SK-N-SH (cell line): Measurements from ENCODE around the gene ASCC3. TPM values are rescaled to one million over a fixed set of nuclear protein-coding genes. Genes with fewer than 3 reads are reported as not detected.

Source experiments
- CTCF ChIA-PET: fragments of 300-600, 350-600 bp; formaldehyde crosslinking; extraction: SDS; loops from one replicate; lab custom pipeline; 2021; lab: Yijun Ruan, JAX
- POLR2A ChIA-PET: fragments of 350-600 bp; sonication (Branson Sonifier 250); formaldehyde crosslinking; extraction: SDS; loops from one replicate; lab custom pipeline; 2020; ENCODE audit warnings: antibody characterized with exemption, inconsistent platforms; lab: Yijun Ruan, JAX
- DNase-seq: peaks from one replicate; pipeline ENCODE4 v3.0.0; 2012
- H2AFZ ChIP-seq: fragments of 200-600 bp; sonication (generic); 2 replicates; pipeline ENCODE4 v1.8.1; 2016; ENCODE audit warnings: antibody characterized with exemption, mild to moderate bottlenecking, low read depth
- H3F3A ChIP-seq: fragments of 200-600 bp; sonication (generic); replicated peaks from 2 replicates; pipeline ENCODE3; 2016; ENCODE audit warnings: antibody characterized with exemption, mild to moderate bottlenecking; ENCODE audit not compliant: insufficient read depth
- H3K27ac ChIP-seq, 2 experiments: fragments of 200-500 bp in 1 of 2; fragments of 200-600 bp in 1 of 2; sonication (Bioruptor generic) in 1 of 2; sonication (generic), shearing (Covaris generic) in 1 of 2; 2 replicates each; pipeline versions ENCODE4 v1.5.1 to v1.6.1; 2014 to 2016; ENCODE audit warnings: low read depth in 2 of 2, inconsistent platforms in 1 of 2, low read length in 1 of 2, mild to moderate bottlenecking in 1 of 2, mixed read lengths in 1 of 2
- H3K27me3 ChIP-seq: fragments of 200-600 bp; sonication (generic), shearing (Covaris generic); 2 replicates; pipeline ENCODE4 v1.6.1; 2016; ENCODE audit warnings: mixed run types; ENCODE audit not compliant: insufficient read depth
- H3K36me3 ChIP-seq, 2 experiments: fragments of 200-500 bp in 1 of 2; fragments of 200-600 bp in 1 of 2; sonication (Bioruptor generic) in 1 of 2; sonication (generic) in 1 of 2; replicated peaks in 1 of 2; 2 replicates each; pipeline versions ENCODE3 to v1.5.1; 2014 to 2016; ENCODE audit warnings: low read length in 1 of 2, mild to moderate bottlenecking in 1 of 2; ENCODE audit not compliant: insufficient read depth in 2 of 2, control insufficient read depth in 1 of 2
- H3K4me1 ChIP-seq, 2 experiments: fragments of 200-500 bp in 1 of 2; fragments of 200-600 bp in 1 of 2; sonication (Bioruptor generic) in 1 of 2; sonication (generic), shearing (Covaris generic) in 1 of 2; 2 replicates each; pipeline versions ENCODE4 v1.5.1 to v1.6.1; 2014 to 2016; ENCODE audit warnings: low read depth in 1 of 2, low read length in 1 of 2, mixed run types in 1 of 2; ENCODE audit not compliant: insufficient read depth in 2 of 2, control insufficient read depth in 1 of 2
- H3K4me2 ChIP-seq: fragments of 200-600 bp; sonication (generic), shearing (Covaris generic); 2 replicates; pipeline ENCODE4 v1.6.1; 2017; ENCODE audit warnings: mixed run types
- H3K4me3 ChIP-seq, 2 experiments: fragments of 200-500 bp in 1 of 2; fragments of 200-600 bp in 1 of 2; sonication (Bioruptor generic) in 1 of 2; sonication (generic), shearing (Covaris generic) in 1 of 2; 2 replicates each; pipeline versions ENCODE4 v1.5.1 to v1.8.1; 2014 to 2016; ENCODE audit warnings: low read depth in 2 of 2, inconsistent platforms in 1 of 2, low read length in 1 of 2, mild to moderate bottlenecking in 1 of 2, mixed read lengths in 1 of 2, moderate library complexity in 1 of 2
- H3K79me2 ChIP-seq: fragments of 200-600 bp; sonication (generic); 2 replicates; pipeline ENCODE4 v1.8.1; 2017; ENCODE audit warnings: mild to moderate bottlenecking; ENCODE audit not compliant: insufficient read depth
- H3K9ac ChIP-seq: fragments of 200-600 bp; sonication (generic); 2 replicates; pipeline ENCODE4 v1.6.1; 2017; ENCODE audit warnings: mixed run types
- H3K9me2 ChIP-seq: fragments of 200-600 bp; sonication (generic); 2 replicates; pipeline ENCODE4 v1.6.1; 2017; ENCODE audit warnings: mixed run types
- H3K9me3 ChIP-seq: fragments of 200-600 bp; sonication (generic); 2 replicates; pipeline ENCODE4 v1.6.1; 2017; ENCODE audit warnings: mixed run types, mild to moderate bottlenecking, moderate library complexity
- H4K20me1 ChIP-seq: fragments of 200-600 bp; sonication (generic); 2 replicates; pipeline ENCODE4 v1.6.1; 2017; ENCODE audit warnings: mild to moderate bottlenecking, mixed run types; ENCODE audit not compliant: insufficient read depth
- CHD2 ChIP-seq: fragments of 150-350 bp; IDR thresholded peaks from 2 replicates; pipeline ENCODE4 v1.6.1; 2018; ENCODE audit warnings: low read length; ENCODE audit not compliant: partially characterized antibody
- CTCF ChIP-seq: fragments of 200-600 bp; sonication (generic); IDR thresholded peaks from 2 replicates; pipeline ENCODE4 v1.6.1; 2017; ENCODE audit warnings: antibody characterized with exemption, mild to moderate bottlenecking, moderate library complexity
- ELF1 ChIP-seq: IDR thresholded peaks from 2 replicates; pipeline ENCODE4 v1.4.0; 2012
- EZH2phosphoT487 ChIP-seq: fragments of 200-600 bp; sonication (generic); IDR thresholded peaks from 2 replicates; pipeline ENCODE4 v1.6.1; 2017; ENCODE audit warnings: low read depth, mixed run types, mild to moderate bottlenecking, antibody characterized with exemption, moderate library complexity, borderline replicate concordance
- FOSL2 ChIP-seq: IDR thresholded peaks from 2 replicates; pipeline ENCODE4 v1.4.0; 2012; ENCODE audit warnings: low read depth, mild to moderate bottlenecking, moderate library complexity, borderline replicate concordance
- FOXM1 ChIP-seq: IDR thresholded peaks from 2 replicates; pipeline ENCODE4 v1.4.0; 2012; ENCODE audit warnings: low read depth, mild to moderate bottlenecking
- GABPA ChIP-seq: IDR thresholded peaks from 2 replicates; pipeline ENCODE4 v1.4.0; 2012; ENCODE audit warnings: low read depth, mild to moderate bottlenecking
- JUND ChIP-seq: IDR thresholded peaks from 2 replicates; pipeline ENCODE4 v1.4.0; 2012
- MEF2A ChIP-seq: IDR thresholded peaks from 2 replicates; pipeline ENCODE4 v1.4.0; 2012; ENCODE audit warnings: low read depth, borderline replicate concordance
- MXI1 ChIP-seq: IDR thresholded peaks from 2 replicates; pipeline ENCODE4 v1.6.1; 2012; ENCODE audit warnings: mild to moderate bottlenecking, low read depth, low read length, improper control_type of control experiment
- NFIC ChIP-seq: IDR thresholded peaks from 2 replicates; pipeline ENCODE4 v1.4.0; 2012; ENCODE audit warnings: borderline replicate concordance
- NRF1 ChIP-seq: IDR thresholded peaks from 2 replicates; pipeline ENCODE4 v1.6.1; 2012; ENCODE audit warnings: low read depth, mild to moderate bottlenecking, low read length
- POLR2AphosphoS5 ChIP-seq: IDR thresholded peaks from 2 replicates; pipeline ENCODE4 v1.6.1; 2012; ENCODE audit warnings: low read depth, low read length
- RAD21 ChIP-seq: IDR thresholded peaks from 2 replicates; pipeline ENCODE4 v1.6.1; 2012; ENCODE audit warnings: mild to moderate bottlenecking, low read length
- RCOR1 ChIP-seq: fragments of 150-350 bp; IDR thresholded peaks from 2 replicates; pipeline ENCODE4 v1.6.1; 2017; ENCODE audit warnings: antibody characterized with exemption, low read length
- TEAD4 ChIP-seq: IDR thresholded peaks from 2 replicates; pipeline ENCODE4 v1.4.0; 2012; ENCODE audit warnings: mild to moderate bottlenecking, borderline replicate concordance; ENCODE audit not compliant: insufficient read depth
- USF1 ChIP-seq: IDR thresholded peaks from 2 replicates; pipeline ENCODE4 v1.4.0; 2012; ENCODE audit warnings: low read depth, borderline replicate concordance
- polyA plus RNA-seq, 3 experiments: library from polyadenylated mRNA; depleted of rRNA; stranded (reverse); fragments of >200 nt; gene quantifications; 2 replicates each; pipeline ENCODE4 v1.2.3, GENCODE V29; 2012

Gene ASCC3
- polyA plus RNA-seq, 1 of the 3 experiments (the other 2 are of a cell fraction): 17.9 TPM

DNA sequence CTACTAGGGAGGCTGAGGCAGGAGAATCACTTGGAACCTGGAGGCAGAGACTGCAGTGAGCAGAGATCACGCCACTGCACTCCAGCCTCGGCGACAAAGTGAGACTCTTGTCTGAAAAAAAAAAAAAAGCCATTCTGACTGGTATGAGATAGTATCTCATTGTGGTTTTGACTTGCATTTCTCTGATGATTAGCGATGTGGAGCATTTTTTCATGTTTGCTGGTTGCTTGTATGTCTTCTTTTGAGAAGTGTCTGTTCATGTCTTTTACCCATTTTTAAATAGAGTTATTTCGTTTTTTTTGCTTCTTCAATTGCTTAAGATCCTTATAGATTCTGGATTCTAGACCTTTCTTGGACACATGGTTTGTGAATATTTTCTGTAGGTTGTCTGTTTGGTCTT, 312.9 kb downstream of the ASCC3 start (continued):
- no peak for TF ChIP-seq CTCF
- TF ChIP-seq EZH2phosphoT487: no peak
- no peak for TF ChIP-seq FOXM1
- TF ChIP-seq RAD21: no peak
- no peak for TF ChIP-seq TEAD4
- no peak for TF ChIP-seq NFIC
- TF ChIP-seq FOSL2: no peak
- no peak for TF ChIP-seq CHD2
- TF ChIP-seq MXI1: no peak
- no peak for TF ChIP-seq JUND
- no peak for TF ChIP-seq MEF2A

- ChIA-PET POLR2A (no interaction called here), CTCF (no interaction called here)
- no peak overlapping the region for H2AFZ ChIP-seq
- no peak overlapping the region for H3K9ac ChIP-seq
- no peaks in the 10 kb centered on the region; the same call in 1 of the 2 replicates for H3K9me2 ChIP-seq
- H3K9me3 ChIP-seq: no peaks in the 10 kb centered on the region
- H3K4me3 ChIP-seq: no peak overlapping the region
- H3K4me2 ChIP-seq: no peak overlapping the region
- H4K20me1 ChIP-seq: no peaks in the 10 kb centered on the region
- H3K27me3 ChIP-seq: no peaks in the 10 kb centered on the region
- H3K27ac ChIP-seq: no peak overlapping the region
- no peaks in the 10 kb centered on the region for H3K79me2 ChIP-seq
- peaks cover 13 to 23% of the 10 kb centered on the region in 2 experiments for H3K36me3 ChIP-seq
- TF ChIP-seq ELF1 (no peak), JUND (no peak), NRF1 (no peak), TEAD4 (no peak), USF1 (no peak), GABPA (no peak), POLR2AphosphoS5 (no peak), RCOR1 (no peak), FOXM1 (no peak), MEF2A (no peak)
- DNase-seq: no peak
- H3K4me1 ChIP-seq: no peaks in the 10 kb centered on the region
- peaks cover 3% of the 10 kb centered on the region for H3F3A ChIP-seq
Measured at GRCh38 chr6:100566563-100566962, 314.6 kb downstream of the ASCC3 start.
